Measurements from ENCODE around the gene SCFD2.

SCFD2 gene

GRCh38 chr4:52903273-52903672 lies 462.6 kb downstream of the SCFD2 start:
- TF ChIP-seq GATA3 (IDR thresholded peaks at IDR 0.05; ENCODE audit: low read depth, low read length) (no peak), GATA2 (IDR thresholded peaks at IDR 0.05; ENCODE audit: low read depth, low read length) (no peak)

GRCh38 chr4:52894443-52894842 lies 471.4 kb downstream of the SCFD2 start:
- no peak for TF ChIP-seq GATA3 (IDR thresholded peaks at IDR 0.05; ENCODE audit: low read depth, low read length)
- no peak for TF ChIP-seq GATA2 (IDR thresholded peaks at IDR 0.05; ENCODE audit: low read depth, low read length)

GRCh38 chr4:52892880-52893279 lies 473.0 kb downstream of the SCFD2 start:
- TF ChIP-seq GATA3 (IDR thresholded peaks at IDR 0.05; ENCODE audit: low read depth, low read length): no peak
- TF ChIP-seq GATA2 (IDR thresholded peaks at IDR 0.05; ENCODE audit: low read depth, low read length): no peak

GRCh38 chr4:52891743-52892142 lies 474.1 kb downstream of the SCFD2 start:
- no peak for TF ChIP-seq GATA3 (IDR thresholded peaks at IDR 0.05; ENCODE audit: low read depth, low read length)
- TF ChIP-seq GATA2 (IDR thresholded peaks at IDR 0.05; ENCODE audit: low read depth, low read length): no peak

- TF ChIP-seq GATA2 (IDR thresholded peaks at IDR 0.05; ENCODE audit: low read depth, low read length) (no peak), GATA3 (IDR thresholded peaks at IDR 0.05; ENCODE audit: low read depth, low read length) (no peak)
Observed at GRCh38 chr4:52890521-52890791, 475.4 kb downstream of the SCFD2 start.

- no peak for TF ChIP-seq GATA2 (IDR thresholded peaks at IDR 0.05; ENCODE audit: low read depth, low read length)
- no peak for TF ChIP-seq GATA3 (IDR thresholded peaks at IDR 0.05; ENCODE audit: low read depth, low read length)
Observed at GRCh38 chr4:52889778-52890520, 475.9 kb downstream of the SCFD2 start.

- TF ChIP-seq GATA2 (IDR thresholded peaks at IDR 0.05; ENCODE audit: low read depth, low read length): no peak
- TF ChIP-seq GATA3 (IDR thresholded peaks at IDR 0.05; ENCODE audit: low read depth, low read length): no peak
Observed at GRCh38 chr4:52889354-52889753, 476.5 kb downstream of the SCFD2 start.

- TF ChIP-seq GATA3 (IDR thresholded peaks at IDR 0.05; ENCODE audit: low read depth, low read length): no peak
- no peak for TF ChIP-seq GATA2 (IDR thresholded peaks at IDR 0.05; ENCODE audit: low read depth, low read length)
Observed at GRCh38 chr4:52884994-52885393, 480.9 kb downstream of the SCFD2 start.

- no peak for TF ChIP-seq GATA2 (IDR thresholded peaks at IDR 0.05; ENCODE audit: low read depth, low read length)
- no peak for TF ChIP-seq GATA3 (IDR thresholded peaks at IDR 0.05; ENCODE audit: low read depth, low read length)
Observed at GRCh38 chr4:52883707-52884669, 481.9 kb downstream of the SCFD2 start.

- TF ChIP-seq GATA2 (IDR thresholded peaks at IDR 0.05; ENCODE audit: low read depth, low read length): no peak
- TF ChIP-seq GATA3 (IDR thresholded peaks at IDR 0.05; ENCODE audit: low read depth, low read length): no peak
Observed at GRCh38 chr4:52883183-52883621, 482.7 kb downstream of the SCFD2 start.

- TF ChIP-seq GATA3 (IDR thresholded peaks at IDR 0.05; ENCODE audit: low read depth, low read length) (no peak), GATA2 (IDR thresholded peaks at IDR 0.05; ENCODE audit: low read depth, low read length) (no peak)
Observed at GRCh38 chr4:52880994-52881393, 484.9 kb downstream of the SCFD2 start.

GRCh38 chr4:52879471-52879870 lies 486.4 kb downstream of the SCFD2 start:
- TF ChIP-seq GATA3 (IDR thresholded peaks at IDR 0.05; ENCODE audit: low read depth, low read length): no peak
- no peak for TF ChIP-seq GATA2 (IDR thresholded peaks at IDR 0.05; ENCODE audit: low read depth, low read length)

GRCh38 chr4:52877694-52878093 lies 488.2 kb downstream of the SCFD2 start:
- TF ChIP-seq GATA2 (IDR thresholded peaks at IDR 0.05; ENCODE audit: low read depth, low read length): no peak
- TF ChIP-seq GATA3 (IDR thresholded peaks at IDR 0.05; ENCODE audit: low read depth, low read length): no peak

- TF ChIP-seq GATA2 (IDR thresholded peaks at IDR 0.05; ENCODE audit: low read depth, low read length) (no peak), GATA3 (IDR thresholded peaks at IDR 0.05; ENCODE audit: low read depth, low read length) (no peak)
Observed at GRCh38 chr4:52877036-52877435, 488.8 kb downstream of the SCFD2 start.

- TF ChIP-seq GATA2 (IDR thresholded peaks at IDR 0.05; ENCODE audit: low read depth, low read length) (no peak), GATA3 (IDR thresholded peaks at IDR 0.05; ENCODE audit: low read depth, low read length) (no peak)
Observed at GRCh38 chr4:52876069-52876468, 489.8 kb downstream of the SCFD2 start.

Measured in SH-SY5Y (cell line).